Superior temporal gyrus (tissue), 1 donor: Measurements from ENCODE around the gene FLNB.
"Not testable (repeated sequence)": the region's sequence is repeated elsewhere in the genome, so short reads cannot be mapped to it uniquely, and the experiment has no call there.

Experiments
- DNase-seq: peaks from one replicate; pipeline ENCODE4 v3.0.0-alpha.2; 2016; ENCODE audit errors: extremely low spot score

Gene FLNB

GRCh38 chr3:58032186-58032585 is 24.0 kb downstream of the FLNB start:
- DNase-seq, result no peak

- DNase-seq, result no peak
Observed at GRCh38 chr3:58034738-58035523, 26.7 kb downstream of the FLNB start.

DNA sequence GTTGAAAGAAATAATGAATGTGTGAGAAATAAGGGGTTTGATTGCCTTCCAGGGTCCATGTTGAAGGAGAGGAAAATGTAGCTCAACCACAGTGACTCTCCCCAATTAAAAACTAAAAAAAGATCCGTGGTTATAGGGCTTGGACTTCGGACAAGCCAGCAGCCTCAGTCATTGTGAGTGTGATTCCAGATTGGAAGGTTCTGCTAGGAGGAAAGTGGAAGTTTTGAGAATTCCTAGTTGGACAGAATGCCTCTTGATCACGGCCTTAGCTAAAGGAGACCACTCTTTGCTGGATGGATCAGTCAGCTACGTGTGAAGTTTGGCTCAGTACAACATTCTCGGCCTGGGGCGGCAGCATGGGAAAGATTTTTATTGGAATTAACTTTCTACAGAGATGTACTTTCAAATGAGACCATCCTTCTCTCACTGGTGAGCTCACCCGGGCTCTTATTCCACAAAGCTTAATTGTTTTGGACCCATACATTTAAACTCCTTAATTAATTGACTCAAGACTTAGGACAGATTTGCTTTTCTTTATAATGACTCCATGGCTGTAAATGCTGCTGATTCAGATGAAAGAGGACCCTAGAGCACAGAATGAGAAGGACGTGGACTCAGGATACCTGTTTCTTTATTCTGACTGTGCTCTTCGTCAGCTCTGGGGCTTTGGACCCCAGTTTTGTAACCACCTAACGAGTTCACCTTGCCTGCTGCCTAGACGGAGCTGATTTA is 27.5 kb downstream of the FLNB start:
- no peak for DNase-seq

GRCh38 chr3:58036293-58037032 is 28.2 kb downstream of the FLNB start:
- no peak for DNase-seq

DNA sequence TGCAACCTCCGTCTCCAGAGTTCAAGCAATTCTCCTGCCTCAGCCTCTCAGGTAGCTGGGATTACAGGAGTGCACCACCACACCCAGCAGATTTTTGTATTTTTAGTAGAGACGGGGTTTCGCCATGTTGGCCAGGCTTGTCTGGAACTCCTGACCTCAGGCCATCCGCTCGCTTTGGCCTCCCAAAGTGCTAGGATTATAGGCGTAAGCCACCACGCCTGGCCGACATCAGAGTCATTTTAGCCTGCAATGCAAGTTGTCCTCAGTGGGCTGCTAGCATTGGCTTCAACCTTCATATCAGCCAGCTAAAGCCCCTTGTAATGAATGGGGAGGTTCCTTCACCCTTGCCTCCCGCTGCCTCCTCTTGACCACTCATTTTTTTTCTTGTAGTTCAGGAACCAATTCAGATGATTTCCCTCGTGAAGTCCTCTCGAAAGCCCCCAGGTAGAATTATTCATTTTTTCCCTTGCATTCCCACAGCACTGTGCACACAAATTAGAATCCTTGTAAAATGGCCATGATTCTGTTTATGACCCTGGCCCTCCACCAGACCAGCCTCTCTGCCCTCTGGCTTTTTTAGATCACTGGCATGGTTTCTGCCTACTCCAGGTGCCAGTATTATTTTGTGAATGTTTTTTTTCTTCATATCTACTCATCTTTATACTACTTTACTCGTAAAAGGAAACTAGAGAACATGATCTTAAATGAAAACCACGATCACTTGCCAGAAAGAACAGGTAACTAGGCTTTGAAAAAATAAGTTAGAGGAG is 29.1 kb downstream of the FLNB start:
- no peak for DNase-seq

DNA sequence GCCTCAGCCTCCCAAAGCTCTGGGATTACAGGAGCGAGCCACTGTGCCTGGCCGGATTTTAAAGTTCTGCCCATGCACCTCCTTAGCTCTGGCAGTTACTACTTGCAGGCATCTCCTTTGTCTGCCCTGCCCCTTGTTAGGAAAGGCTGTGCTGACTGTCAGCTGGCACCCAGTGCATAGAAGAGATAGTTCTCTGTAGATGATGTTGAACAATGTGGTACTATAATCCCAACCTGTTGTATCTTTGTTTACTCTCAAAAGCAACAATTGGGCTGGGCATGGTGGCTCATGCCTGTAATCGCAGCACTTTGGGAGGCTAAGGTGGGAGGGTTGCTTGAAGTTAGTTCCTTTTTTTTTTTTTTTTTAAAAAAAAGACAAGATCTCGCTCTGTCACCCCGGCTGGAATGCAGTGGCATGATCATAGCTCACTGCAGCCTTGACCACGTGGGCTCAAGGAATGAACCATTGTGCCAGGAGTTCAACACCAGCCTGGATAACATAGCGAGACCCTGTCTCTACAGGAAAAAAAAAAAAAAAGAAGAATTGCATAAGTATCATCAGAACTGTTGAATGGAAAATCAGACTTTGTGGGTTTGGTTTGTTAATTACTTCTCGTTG is 30.6 kb downstream of the FLNB start:
- DNase-seq, result no peak

- no peak for DNase-seq
Observed at GRCh38 chr3:58039601-58040000, 31.4 kb downstream of the FLNB start.

GRCh38 chr3:58041182-58041825 is 33.1 kb downstream of the FLNB start:
- no peak for DNase-seq

DNA sequence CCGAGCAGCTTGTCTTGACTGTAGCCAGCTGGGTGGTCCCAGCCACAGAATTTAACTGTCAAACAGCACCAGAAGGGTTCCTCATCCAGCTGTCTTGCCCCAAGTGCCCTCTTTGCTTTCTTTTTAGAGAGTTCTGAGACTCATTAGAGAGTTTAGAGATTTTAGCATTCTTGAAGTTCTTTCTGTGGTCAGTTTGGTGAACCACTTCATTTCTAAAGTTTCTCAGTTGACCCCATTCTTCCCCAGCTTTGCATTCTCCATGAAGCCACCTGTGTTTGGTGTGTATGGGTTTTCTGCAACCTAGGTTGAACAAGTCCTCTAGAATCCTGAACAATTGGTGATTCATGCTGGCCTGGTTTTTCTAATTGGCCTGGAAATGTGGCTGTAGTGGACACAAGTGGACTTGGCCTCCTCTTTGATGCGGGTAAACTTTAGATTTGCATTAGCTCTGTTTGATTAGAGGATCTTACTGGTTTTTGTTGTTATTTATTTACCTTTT is 33.7 kb downstream of the FLNB start:
- no peak for DNase-seq

DNA sequence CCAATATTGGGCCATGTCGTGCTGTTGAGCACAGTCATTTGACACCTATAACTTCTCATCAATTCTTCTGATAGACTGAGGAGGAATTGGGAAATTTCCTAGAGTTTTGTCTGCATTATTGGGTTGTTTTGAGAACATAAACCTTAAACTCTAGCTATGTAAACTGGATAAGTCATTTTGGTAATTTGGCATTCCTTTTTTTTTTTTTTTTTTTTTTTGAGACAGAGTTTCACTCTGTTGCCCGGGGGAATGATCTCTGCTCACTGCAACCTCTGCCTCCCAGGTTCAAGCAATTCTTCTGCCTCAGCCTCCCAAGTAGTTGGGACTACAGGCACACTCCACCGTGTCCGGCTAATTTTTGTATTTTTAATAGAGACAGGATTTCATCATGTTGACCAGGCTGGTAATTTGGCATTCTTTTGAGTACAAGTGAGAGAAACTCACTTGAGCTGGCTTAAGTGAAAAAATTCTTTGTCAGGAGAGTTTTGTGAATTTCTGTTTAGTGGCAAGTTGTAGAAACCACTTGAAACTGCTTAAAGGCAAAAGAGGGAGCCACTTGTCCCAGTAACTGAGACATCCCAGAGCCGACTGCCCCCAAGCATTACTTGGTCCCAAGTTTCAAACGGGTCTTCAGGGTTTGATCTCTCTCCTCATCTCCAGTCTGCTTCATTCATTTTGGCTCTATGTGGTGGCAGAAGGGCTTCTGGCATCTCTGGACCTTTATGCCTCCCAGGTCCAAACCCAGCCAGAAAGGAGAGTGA is 34.9 kb downstream of the FLNB start:
- DNase-seq, result no peak

GRCh38 chr3:58043933-58044332 is 35.7 kb downstream of the FLNB start:
- DNase-seq, result no peak

DNA sequence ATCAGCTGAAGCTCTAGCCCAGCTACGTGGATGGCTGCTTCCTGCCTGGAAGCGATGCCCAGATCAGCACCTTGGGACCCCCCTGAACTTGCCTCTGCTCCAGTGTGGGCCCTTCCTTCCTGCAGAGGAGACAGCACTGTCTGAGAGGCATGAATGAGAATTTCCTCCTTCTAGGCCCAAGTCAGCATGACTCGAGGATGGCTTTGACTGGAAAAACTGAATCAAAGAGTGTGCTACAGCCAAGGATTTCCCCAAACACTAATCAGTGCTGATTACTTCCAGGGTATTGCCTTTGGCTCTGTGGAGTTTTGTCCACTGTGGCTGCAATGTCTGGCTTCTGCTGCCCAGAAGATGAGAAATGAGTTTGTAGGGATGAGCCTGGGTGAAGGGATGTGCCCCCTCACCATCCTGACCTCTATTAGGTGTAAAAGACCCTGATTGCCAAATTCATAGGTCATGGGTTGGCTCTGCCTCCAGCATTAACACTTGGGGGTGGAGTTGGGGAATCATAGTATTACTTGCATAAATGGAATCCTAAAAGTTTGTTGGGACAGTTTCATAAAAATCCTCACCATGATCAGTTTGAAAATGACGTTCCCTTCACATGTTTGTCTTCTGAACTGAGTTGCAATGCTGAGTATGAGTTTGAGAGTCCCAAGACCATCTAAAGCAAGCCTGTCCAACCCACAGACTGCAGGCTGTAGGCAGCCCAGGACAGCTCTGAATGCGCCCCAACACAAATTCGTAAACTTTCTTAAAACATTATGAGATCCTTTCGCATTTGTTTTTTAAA is 36.7 kb downstream of the FLNB start:
- DNase-seq, result no peak

- no peak for DNase-seq
Observed at GRCh38 chr3:58047826-58048225, 39.6 kb downstream of the FLNB start.

DNA sequence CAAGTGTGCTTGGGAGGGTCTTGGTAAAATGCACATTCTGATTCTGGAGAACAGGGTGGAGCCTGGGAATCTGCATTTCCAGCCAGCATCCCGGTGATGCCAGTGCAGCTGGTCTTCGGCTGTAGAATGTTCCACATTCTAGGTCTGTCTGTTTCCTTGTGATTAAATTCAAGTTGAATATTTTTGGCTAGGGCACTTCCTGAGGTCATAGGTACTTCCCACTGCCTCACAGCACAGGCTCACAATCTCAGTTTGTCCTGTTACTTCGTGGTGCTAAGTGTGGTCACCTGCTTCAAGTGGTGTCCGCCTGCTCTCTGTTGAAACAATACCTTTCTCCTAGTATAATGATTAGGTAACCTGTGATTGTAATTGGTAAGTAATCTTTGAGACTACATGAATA is 40.1 kb downstream of the FLNB start:
- no peak for DNase-seq

GRCh38 chr3:58049143-58049785 is 41.0 kb downstream of the FLNB start:
- no peak for DNase-seq

DNA sequence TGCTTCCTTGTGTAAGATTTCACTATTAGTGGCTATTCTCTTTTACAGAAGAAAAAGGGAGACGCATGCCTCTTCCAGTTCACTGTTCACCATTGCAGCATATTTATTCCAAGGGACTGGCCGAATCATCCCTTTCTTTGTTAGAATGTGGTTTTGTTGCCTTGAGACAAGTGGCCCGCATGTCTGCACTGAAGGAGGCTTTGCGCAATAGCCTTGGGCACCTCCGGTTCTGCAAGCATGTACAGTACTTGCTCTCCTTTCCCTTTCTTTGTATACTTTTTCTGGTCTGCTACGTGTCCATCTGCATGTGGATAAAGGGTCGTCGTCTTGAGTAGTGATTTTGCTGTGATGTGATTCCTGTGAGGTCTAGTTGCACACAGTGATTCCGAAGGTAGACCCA is 43.0 kb downstream of the FLNB start:
- no peak for DNase-seq

- DNase-seq, result not testable (repeated sequence)
Observed at GRCh38 chr3:58051658-58052261, 43.5 kb downstream of the FLNB start.
